ENCODE data around the gene CHPF. TPM values are rescaled to one million over a fixed set of nuclear protein-coding genes. Genes with fewer than 3 reads are reported as not detected.
A peak's percentile ranks its signal among the peaks of the same experiment; 100 is the strongest.

The CHPF gene
- total RNA-seq, 4 donors from 2014 or later, result 36.0 to 66.0 (median 54.8) TPM

DNA sequence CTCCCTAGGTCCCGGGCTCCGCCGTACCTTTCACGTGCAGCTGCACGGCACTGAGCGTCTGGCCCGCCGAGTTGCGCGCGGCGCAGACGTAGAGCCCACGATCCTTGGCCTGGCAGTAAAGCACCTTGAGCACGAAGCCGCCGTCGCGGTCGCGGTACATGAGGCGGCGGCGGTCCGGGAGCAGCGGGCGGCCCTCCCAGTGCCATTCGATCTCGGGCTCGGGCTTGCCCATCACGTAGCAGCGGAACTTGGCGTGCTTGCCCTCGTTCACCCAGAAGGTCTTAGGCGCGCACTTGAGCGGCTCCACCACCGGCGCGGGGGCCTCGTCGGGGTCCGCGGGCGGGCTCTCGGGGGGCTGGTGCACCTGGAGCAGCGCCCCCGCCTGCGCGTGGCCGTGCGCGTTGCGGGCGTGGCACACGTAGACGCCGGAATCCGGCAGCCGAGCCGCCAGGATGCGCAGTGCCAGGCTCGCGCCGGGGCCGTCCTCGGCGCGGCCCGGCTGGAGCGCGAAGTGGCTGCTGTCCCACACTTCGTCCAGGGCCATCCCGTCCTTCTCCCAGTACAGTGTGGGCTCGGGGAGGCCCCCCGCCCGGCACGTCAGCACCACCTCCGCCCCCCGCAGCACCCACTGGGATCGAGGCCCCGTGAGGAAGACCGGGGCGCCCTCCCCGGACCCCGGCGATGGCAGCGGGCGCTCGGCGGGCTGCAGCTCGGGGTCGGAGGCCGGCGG is 26.8 kb upstream of the CHPF start:
- H3K4me3 ChIP-seq, result peak overlapping the region; percentile 39 to 86
- peaks cover 0 to 29% of the 10 kb centered on the region in 2 donors for H3K36me3 ChIP-seq
- no CpG with 5 or more reads among the region's 95 CpGs for WGBS, 2 donors (ENCODE audit: low coverage in 1 of 2)
- TF ChIP-seq POLR2AphosphoS5 (IDR thresholded peaks at IDR 0.05), result no peak
- TF ChIP-seq POLR2A (IDR thresholded peaks at IDR 0.05), result peak; percentile 50 to 55
- TF ChIP-seq, protein P1, sequence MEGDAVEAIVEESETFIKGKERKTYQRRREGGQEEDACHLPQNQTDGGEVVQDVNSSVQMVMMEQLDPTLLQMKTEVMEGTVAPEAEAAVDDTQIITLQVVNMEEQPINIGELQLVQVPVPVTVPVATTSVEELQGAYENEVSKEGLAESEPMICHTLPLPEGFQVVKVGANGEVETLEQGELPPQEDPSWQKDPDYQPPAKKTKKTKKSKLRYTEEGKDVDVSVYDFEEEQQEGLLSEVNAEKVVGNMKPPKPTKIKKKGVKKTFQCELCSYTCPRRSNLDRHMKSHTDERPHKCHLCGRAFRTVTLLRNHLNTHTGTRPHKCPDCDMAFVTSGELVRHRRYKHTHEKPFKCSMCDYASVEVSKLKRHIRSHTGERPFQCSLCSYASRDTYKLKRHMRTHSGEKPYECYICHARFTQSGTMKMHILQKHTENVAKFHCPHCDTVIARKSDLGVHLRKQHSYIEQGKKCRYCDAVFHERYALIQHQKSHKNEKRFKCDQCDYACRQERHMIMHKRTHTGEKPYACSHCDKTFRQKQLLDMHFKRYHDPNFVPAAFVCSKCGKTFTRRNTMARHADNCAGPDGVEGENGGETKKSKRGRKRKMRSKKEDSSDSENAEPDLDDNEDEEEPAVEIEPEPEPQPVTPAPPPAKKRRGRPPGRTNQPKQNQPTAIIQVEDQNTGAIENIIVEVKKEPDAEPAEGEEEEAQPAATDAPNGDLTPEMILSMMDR (IDR thresholded peaks at IDR 0.05), result peak in 1 of 4 experiments; percentile 36
- no peak for TF ChIP-seq EP300 (IDR thresholded peaks at IDR 0.05)
- peaks cover 9% of the 10 kb centered on the region for H3K27me3 ChIP-seq
- no peaks in the 10 kb centered on the region for H3K9me3 ChIP-seq
- ATAC-seq, result peak; percentile 69
- peak overlapping the region; percentile 10 to 91 (median 88) for H3K27ac ChIP-seq
- peaks cover 0 to 22% (median 0%) of the 10 kb centered on the region in 3 donors for H3K4me1 ChIP-seq

DNA sequence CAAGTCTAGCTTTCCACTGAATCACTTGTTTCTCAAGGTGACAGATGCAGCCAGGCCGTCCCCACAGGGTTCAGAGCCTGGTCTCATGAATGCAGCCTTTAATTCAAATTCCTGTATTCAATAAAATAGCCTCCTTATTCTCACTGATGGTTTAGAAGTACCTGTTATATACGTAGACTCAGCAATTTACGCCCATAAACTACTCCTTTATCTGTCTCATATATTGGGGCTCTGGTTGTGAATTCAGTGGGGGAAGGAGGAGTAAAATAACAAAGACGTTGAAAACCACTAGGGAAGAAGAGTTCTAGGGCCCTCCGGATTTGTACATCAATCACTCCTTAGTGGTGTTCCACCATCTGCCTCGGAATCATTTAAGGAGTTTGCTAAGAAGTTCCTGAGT is 26.0 kb upstream of the CHPF start:
- Histone ChIP-seq H3K27me3 (peaks cover 2% of the 10 kb centered on the region), H3K27ac (peak overlapping the region in 3 of 4 donors; percentile 88 to 91 (median 89)), H3K9me3 (no peaks in the 10 kb centered on the region), H3K4me3 (peak overlapping the region in 1 of 2 donors; percentile 86), H3K36me3 (peaks cover 0 to 36% of the 10 kb centered on the region in 2 donors), H3K4me1 (peaks cover 0 to 22% (median 0%) of the 10 kb centered on the region in 3 donors)
- TF ChIP-seq, protein P1 (IDR thresholded peaks at IDR 0.05), result no peak
- TF ChIP-seq EP300 (IDR thresholded peaks at IDR 0.05) (no peak), POLR2A (IDR thresholded peaks at IDR 0.05) (no peak), POLR2AphosphoS5 (IDR thresholded peaks at IDR 0.05) (no peak)
- ATAC-seq, result no peak
- 77 to 78% methylated on average over 5 to 6 of the region's 6 CpGs for WGBS, 2 donors (ENCODE audit: low coverage in 1 of 2)

DNA sequence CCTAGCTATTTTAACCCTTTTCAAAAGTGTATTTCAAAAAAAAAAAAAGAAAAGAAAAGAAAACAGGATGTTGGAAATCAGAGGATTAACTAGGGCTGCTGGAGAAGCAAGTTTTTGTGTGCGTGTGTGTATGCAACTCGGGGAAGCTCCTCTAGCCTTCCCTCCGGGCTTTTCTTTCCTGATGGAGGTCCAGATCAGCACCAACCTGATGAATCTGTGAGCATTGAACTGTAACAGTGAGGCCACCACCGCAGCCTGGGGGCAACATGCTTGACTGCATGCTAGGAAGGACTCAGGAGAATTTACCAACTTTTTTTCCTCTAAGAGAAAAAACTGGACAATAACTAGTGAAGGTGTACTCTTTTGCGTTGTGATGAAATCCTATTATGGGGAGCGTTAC is 25.4 kb upstream of the CHPF start:
- Histone ChIP-seq H3K36me3 (peaks cover 0 to 42% of the 10 kb centered on the region in 2 donors), H3K9me3 (no peaks in the 10 kb centered on the region), H3K27ac (no peak overlapping the region), H3K27me3 (no peaks in the 10 kb centered on the region), H3K4me3 (no peak overlapping the region), H3K4me1 (peaks cover 0 to 22% (median 0%) of the 10 kb centered on the region in 3 donors)
- no peak for ATAC-seq
- 89 to 96% methylated on average over 6 of the region's 6 CpGs for WGBS, 2 donors (ENCODE audit: low coverage in 1 of 2)
- no peak for TF ChIP-seq EP300 (IDR thresholded peaks at IDR 0.05)
- no peak for TF ChIP-seq POLR2A (IDR thresholded peaks at IDR 0.05)
- TF ChIP-seq, protein P1 (IDR thresholded peaks at IDR 0.05), result no peak
- no peak for TF ChIP-seq POLR2AphosphoS5 (IDR thresholded peaks at IDR 0.05)

DNA sequence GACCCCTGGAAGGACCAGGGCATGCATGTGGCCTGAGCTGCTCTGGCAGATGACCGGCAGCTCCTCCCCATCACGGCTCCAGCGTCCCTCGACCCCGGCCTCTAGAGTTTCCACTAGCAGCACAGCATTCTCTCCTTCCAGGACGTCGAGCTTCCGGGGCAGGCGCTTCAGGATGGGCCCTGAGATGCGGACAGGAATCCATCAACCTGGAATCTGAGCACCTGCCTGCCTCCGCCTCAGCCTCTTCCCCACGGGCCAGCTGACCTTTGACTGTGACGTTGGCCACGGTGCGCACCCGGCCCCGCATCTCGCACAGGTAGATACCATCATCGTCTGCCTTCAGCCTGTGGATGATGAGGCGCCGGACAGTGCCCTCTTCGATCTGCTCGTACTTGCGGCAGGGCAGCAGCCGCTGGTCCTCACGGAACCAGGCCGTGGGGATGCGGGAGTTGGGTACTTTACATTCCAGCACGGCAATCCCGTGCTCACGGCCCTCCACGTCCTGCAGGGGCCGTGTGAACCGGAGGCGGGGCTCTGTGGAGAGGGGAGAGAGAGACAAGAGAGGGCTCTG is 24.3 kb upstream of the CHPF start:
- Histone ChIP-seq H3K27ac (no peak overlapping the region), H3K36me3 (peaks cover 0 to 54% of the 10 kb centered on the region in 2 donors), H3K27me3 (no peaks in the 10 kb centered on the region), H3K4me3 (no peak overlapping the region), H3K9me3 (no peaks in the 10 kb centered on the region), H3K4me1 (peaks cover 0 to 22% (median 0%) of the 10 kb centered on the region in 3 donors)
- no peak for TF ChIP-seq EP300 (IDR thresholded peaks at IDR 0.05)
- TF ChIP-seq, protein P1 (IDR thresholded peaks at IDR 0.05), result no peak
- no peak for TF ChIP-seq POLR2AphosphoS5 (IDR thresholded peaks at IDR 0.05)
- TF ChIP-seq POLR2A (IDR thresholded peaks at IDR 0.05), result no peak
- ATAC-seq, result no peak
- WGBS, 2 donors (ENCODE audit: low coverage in 1 of 2), result 60 to 97% methylated on average over 1 to 6 of the region's 35 CpGs

Data from gastroesophageal sphincter (tissue), 4 donors.